Activated T-helper 1 cell treated with anti-CD3 and anti-CD28 coated beads, Interleukin-2, amount 50 U/mL, for 16 hours (primary cell): Measurements from ENCODE around the gene KRT77.
"Not testable (repeated sequence)": the region's sequence is repeated elsewhere in the genome, so short reads cannot be mapped to it uniquely, and the experiment has no call there.

Source experiments
- DNase-seq, 2 donors: peaks; one replicate each; pipeline ENCODE4 v3.0.0-alpha.2; 2020; ENCODE audit warnings: low read depth in 1 of 2, low spot score in 1 of 2

KRT77 gene

DNA sequence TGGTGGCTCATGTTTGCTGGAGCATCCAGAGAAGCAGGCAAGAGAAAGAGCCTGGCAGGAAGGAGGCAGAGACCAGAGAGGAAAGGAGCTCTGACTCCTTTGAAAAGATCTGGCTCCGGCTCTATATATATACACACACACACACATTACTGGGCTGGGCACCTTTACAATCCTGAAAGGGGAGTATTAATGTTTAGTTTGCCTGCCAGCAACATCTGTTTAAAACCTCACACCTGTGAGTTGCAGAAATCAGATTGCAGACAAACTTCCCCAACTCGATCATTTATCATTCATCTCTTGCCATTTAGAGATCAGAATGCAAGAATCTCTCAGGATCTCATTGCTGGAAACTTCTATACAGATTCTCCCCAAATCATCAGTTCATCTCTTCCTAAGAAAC is at the start of gene KRT77:
TSS of gene KRT77 (minus strand) at position 101 of the 400 bp plus-strand sequence. CDS start at position 11, 90 bp downstream.
- no peak for DNase-seq

DNA sequence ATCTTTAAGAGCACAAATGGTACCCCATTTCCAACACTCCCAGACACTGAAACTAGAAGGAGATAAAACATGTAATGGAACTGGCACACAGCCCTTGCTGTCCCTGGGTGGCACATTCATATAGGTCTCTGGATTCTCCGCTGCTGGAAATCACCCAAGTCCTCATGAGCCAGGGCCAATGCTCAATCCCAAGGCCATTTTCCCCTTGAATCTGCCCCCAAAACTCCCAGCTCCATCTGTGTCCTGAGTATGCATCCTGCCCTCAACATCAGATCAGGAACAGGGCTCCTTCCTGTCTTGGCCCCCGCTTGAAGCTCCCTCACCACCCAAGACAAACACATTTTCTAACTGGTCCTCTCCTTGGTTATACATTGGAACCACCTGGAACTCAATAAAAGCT is 49.2 kb upstream of the KRT77 start:
- DNase-seq, result no peak

DNA sequence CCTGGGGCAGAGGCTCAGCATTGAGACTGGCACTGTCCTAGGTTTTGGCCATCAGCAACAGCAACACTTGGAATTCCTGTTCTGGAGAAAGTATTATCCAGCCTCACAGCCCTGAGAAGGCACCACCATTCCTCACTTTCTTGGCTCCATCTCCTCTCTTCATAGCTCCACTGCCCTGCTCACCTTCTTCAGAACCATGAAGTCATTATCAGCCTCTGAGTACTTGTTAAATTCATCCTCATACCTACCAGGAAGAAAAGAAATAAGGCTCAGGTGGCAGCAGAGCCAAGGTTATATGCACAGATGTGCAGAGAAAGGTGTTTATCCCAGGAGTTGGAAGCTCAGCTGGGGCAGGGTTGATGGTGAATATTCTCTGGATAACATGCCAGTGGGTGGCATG is 48.5 kb upstream of the KRT77 start:
- DNase-seq, result no peak

DNA sequence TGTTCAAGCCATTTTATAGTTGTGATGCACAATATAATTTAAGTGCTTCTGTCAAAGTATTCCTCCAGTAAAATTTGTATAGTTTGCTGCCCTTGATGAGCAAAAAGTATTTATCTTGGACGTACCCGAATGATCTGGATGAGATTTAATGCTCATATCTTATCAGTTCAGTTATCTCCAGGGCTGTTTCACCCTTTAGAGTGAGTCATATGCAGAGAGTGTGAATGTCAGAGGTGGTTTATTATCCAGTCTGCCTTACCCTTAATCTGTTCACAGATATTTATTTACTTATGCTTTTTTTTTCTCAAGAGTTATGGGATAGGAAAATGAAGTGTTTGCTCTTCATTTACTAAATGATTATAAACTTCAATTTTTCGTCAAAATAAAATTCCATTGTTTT is 47.2 kb upstream of the KRT77 start:
- not testable (repeated sequence) for DNase-seq

DNA sequence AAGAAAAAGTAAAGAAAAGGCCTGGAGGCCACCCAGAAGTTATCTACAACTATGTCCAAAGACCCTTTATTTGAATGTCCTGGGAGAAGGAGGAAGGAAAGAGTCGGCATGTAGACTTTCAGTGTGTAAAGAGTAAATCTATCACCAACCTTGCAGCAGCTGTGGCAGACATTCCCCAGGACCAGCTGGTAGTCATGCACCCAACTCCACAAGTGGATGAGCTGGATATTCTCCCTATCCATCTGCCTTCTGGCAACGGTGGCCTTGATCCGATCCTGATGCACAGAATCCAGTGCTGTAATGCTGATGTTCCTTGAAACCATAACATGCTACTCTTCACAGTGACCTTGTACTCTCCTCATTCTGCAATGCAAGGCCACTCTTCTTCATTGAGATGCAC is 46.5 kb upstream of the KRT77 start:
- no peak for DNase-seq

DNA sequence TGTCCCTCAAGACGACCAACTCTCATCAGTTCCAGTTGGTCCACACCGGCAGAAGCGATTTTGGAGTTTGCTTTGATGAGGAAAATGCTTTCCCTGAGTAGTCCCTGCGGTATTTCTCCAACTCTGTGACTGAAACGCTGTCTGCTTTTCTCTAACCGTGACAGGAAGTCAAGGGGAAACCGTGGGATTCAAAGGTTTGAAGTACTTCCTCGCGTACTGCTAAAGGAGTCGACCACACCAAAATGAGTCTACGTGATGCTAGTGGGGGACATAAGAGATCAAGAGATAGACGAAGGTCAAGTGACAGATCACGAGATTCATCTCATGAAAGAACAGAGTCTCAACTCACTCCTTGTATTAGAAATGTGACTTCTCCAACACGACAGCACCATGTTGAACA is 45.3 kb upstream of the KRT77 start:
- DNase-seq, result no peak

DNA sequence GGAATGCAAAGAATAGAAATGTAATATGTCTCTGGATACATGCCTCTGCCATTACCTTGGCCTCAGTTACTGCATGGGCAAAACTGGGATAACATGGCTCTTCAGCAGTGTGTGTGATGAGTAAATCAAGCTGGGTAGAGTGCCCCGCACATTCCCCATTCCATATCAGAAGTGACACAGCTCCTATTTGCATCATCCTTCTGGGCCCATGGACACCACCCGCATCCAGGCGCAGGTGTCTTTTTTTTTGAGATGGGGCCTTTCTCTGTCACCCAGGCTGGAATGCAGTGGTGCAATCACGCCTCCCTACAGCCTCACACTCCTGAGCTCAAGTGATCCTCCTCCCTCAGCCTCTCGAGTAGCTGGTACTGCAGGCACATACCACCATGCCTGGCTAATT is 42.2 kb upstream of the KRT77 start:
- DNase-seq, result no peak

DNA sequence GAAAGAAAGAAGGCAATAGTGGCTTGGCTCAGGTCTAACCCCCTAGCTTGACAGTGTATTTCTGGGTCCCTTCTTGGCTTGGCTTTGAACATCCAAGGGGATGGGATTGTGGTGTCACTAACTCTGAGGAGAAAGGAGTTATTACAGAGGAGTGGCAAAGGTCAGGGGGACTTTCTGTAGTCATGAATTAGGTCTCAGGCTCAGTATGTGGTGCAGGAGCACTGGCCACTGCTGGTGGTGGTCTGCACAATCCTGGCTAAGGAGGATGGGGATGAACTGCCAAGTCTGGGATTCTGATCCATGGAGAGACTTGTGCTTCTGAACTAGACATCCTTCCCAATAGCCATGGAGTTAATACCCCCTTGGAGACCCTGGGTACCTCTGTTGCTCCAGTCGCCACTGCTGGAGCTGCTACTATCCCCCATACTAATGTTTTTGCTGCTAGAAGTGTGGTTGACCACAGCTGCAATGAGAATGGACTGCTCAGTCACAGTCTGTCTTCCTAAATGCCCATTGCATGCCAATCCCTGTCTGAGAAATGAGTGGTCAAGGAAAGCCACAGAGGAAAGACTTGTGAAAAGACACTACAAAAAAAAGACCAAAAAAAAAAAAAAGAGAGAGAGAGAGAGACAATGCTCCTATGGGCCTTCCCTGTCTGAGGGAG is 41.3 kb upstream of the KRT77 start:
- DNase-seq, result no peak

DNA sequence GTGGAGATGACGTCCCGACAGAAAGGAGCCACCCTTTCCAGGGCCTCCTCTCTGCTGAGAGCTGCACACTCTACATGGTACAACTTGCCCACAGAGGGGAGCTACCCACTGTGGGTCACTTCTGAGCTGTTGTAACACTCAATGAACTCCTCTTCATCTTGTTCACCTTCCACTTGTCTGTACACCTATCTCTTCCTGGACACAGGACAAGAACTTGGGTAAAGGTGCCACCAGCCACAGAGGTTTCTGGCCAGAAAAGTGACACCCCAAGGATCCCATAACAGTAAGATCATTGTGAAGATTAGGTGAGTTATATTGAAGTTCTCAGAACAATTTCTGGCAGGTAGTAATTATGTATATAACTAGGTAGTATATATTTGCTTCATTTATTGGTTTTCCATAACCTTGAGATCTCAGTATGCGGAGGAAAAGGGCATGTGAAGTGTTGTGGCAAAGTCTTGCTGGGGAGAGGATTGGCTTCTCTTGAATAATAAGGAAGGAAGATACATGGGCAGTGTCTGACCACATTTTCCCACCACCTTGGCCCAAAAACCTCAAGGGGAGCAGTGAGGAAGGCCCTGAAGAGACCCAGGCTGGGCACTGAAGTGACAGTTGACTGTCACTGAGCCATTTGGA is 39.6 kb upstream of the KRT77 start:
- DNase-seq, result no peak

DNA sequence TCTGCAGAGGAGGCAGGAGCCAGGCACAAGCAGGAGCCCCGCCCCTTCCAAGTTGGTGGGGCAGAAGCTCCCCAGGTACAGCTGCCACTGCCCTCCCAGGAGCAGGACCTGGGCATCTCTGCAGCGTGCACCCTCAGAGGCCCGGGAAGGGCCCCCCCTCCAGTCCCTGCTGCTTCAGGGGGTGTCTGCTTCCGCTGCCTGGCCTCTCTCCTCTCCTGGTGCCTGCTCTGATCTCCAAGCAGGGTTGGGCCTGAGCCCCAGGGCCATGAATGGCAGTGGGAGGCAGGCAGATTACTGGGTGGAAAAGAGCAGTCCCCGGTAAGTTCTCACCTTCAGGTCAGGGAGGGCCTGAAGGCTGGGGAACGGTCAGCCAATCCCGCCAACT is 38.9 kb upstream of the KRT77 start:
- no peak for DNase-seq

DNA sequence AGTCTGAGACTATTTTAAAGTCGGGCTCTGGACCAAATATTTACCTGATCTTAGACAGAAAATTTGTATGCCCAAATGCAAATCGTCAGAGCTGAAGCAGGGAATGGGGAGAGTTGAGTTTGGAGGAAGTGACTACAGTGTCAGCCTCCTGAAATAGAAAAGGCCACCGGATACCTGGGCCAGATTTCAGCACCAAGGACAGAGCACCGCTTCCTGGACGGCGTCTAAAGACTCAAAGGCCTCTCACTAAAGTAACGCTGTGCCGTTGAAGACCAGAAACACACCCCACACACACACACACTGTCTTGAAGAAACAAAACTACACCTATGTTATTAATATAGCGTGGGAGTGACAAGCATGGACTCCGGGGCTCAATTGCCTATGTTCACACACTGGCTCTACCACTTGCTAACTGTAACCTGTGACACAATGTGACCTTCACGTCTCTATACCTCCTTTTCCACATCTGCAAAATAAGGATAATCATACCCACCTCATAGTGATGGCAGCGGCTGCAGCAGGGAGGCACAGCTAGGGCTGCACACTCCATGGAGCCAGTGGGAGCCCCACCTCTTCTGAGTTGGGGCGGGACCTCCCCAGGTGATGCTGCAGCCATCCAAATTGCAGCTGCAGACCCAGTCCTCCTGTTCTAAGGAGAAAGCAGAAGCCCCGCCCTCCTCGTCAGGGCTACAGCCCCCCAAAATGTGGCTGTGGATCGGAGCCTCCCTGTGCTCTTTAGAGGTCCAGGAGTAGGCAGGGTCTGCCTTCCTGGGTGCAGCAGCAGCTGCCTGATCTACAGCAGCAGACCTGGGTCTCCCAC is 38.3 kb upstream of the KRT77 start:
- peak in 1 of 2 donors; percentile 48 for DNase-seq

DNA sequence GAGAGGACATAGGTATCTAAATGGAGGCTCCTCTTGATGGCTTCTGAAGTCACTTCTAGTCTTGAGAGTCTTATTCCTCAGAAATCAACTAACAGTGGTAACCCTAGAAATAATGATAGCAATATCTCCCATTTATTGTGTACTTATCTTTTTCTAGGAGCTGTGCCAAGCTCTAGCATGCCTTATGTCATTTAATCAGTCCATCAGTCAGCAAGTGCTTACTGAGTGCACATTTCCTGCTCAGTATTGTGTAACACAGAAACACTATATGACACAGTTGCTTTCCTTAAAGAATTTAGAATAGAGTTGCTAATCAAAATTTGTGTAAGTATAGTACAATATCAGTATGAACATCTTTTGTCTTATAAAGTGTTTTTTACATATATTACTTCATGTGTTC is 37.3 kb upstream of the KRT77 start:
- no peak for DNase-seq

DNA sequence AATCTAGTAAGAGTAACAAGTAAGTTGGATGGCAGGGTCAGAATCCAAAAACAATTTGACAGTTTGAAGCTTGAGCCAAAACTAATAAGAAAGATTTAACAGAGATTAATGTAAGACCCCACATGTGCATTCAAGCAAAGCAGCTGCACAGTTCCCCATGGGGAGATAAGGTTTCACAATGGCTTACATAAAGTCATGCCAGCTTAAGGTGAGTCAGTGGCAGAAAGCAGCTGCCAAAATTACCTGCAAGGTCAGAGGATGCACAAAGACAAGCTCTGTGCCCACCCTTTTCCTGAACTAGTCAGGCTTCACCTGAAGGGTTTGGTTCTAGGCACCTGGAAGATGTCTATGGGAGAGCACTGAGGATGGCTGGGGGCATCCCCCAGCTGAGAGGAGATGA is 36.6 kb upstream of the KRT77 start:
- no peak for DNase-seq

DNA sequence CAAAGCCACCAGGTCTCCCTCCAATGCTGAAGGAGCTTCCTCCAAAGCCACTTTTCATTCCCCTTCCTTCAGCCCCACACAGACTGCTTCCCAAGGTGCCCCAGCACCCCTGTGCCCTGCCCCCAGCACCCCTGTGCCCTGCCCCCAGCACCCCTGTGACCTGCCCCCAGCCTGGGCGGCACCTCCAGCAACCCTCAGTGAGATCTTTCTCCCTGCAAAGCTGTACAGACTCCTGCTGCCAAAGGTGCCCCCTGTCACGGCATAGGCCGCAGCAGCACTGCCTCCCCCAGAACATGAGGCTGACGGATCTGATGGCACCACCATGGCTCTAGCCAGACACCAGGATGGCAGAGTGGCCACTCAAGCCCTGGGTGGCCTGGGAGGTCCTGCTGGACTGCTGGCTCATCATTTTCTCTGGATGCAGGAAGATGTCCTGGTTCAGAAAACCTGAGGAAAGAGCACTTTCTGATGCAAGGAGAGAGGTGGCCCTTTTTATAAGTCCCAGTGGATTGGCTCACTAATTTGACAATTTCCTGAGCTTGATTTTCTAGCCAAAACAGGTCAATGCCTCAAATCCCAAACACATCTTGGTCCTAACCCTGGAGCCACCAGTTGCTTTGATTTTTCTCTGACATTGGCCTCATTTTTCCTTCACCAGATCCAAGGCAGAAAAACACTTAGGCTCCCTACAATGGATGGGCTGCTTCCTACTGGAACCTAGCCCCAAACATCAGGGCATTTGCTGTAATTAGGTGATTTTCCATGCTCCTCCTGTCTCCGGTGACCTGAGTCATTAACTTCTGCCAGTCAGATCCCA is 32.7 kb upstream of the KRT77 start:
- DNase-seq, result no peak

DNA sequence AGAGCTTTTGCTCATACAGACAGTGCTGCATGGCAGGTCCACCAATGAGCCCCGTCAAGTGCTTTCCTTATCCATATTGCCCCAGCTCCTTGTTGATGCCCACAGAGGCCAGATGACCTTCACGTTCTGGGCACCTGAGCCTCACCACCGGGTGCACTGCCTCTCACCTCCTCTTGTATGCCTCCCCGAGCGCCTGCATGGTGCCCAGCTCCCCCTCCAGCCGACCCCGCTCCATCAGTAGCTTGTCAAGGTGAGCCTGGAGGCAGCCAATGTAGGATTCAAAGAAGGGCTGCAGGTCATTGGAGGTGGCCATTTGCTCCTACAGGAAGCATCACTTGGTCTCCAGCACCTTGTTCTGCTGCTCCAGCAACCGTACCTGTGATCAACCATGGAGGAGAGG is 31.8 kb upstream of the KRT77 start:
- DNase-seq, result no peak

DNA sequence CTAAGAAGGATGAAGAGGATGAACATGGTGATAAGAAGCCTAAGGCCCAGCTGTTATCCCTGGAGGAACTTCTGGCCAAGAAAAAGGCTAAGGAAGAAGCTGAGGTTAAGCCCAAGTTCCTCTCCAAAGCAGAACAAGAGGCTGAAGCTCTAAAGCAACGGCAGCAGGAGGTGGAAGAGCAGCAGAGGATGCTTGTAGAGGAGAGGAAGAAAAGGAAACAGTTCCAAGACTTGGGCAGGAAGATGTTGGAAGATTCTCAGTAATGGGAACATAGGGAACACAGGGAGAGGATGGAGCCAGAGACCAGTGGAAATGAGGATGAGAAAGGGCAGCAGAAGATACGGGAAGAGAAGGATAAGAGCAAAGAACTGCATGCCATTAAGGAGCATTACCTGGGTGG is 27.5 kb upstream of the KRT77 start:
- DNase-seq, result no peak

DNA sequence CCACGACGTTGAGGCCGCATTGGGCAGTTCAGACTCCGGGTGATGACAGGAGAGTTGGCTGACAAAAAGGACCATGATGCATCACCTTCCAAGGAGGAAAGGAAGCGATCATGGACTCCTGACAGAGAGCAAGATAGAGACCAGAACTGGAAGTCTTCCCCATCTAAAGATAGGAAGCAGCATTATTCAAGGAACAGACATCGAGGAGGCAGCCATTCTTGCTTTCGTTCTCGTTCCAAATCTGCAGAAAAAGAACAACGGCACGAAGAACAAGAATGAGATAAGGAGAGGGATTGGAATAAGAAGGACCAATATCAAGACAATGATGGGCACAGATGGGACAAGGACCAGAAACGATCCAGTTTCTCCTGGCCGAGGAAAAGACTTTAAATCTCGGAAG is 27.1 kb upstream of the KRT77 start:
- DNase-seq, result no peak

DNA sequence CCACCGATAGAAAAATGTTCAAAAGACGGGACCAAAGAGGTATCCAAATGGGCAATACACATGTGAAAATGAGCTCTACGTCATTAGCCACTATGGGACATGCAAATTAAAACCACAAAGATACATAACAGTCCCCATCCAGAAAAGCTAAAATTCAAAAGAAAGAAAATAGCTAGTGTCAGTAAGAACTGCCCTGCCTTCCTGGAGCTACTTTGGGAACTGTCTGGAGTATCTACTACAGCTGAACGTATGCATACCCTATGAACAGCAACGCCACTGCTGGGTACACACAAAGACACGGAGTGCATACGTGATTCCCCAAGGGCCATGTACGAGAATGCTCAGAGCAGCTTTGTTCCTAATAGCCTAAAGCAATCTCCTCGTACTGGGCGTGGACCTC is 25.8 kb upstream of the KRT77 start:
- DNase-seq, result no peak

DNA sequence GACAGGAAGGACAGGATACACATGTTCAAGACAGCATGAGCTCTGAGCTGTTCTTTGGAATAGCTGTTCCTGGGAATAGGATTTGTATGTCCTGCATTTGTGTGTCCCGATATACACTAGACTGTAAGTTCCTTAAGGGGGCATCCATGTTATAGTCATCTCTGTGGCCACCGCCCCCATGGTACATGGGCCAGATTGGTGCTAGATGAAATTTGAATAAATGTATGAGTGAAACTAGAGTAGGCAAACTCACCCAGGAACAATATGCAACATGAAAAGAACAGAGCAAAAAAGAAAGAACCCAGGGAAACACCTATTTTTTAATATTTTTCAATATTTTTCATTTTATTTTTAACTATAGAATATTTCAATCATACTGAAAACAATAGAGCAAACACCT is 25.1 kb upstream of the KRT77 start:
- DNase-seq, result no peak

DNA sequence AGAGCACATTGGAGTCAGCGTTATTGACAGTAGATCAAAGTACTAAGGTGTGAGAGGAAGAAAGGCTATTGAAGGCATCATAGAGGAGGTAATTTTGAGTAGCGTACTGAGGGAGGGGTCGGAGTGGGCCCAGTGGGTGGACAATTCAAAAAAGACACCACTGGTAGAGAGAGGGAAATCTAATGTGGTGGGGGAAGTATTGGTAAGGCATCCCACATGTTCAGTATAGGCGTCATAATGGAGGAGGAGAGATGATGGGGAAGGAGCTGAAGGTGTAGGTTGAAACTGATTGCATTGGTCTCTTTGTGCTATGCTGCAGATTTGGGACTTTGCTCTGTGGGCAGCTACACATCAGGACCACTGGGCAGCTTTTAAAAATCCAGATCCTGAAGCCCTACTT is 23.7 kb upstream of the KRT77 start:
- DNase-seq, result no peak

DNA sequence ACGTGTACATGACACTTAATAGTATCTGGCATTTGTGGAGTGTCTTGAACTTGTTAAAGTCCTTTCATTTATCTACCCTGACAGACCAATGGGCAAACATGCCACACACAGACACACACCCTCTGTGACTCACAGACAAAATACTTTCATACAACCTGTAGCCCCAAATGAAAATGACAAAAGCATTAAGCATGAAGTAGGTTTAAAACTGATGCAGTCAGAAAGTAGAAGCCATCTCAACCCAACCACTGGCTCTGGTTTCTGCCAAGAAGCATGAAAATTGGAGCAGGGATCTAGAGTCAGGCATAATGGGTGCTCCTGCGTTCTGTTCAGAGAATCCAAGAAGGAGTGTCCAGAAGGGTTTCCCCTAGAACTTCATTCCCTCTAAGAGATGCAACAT is 23.1 kb upstream of the KRT77 start:
- no peak for DNase-seq

DNA sequence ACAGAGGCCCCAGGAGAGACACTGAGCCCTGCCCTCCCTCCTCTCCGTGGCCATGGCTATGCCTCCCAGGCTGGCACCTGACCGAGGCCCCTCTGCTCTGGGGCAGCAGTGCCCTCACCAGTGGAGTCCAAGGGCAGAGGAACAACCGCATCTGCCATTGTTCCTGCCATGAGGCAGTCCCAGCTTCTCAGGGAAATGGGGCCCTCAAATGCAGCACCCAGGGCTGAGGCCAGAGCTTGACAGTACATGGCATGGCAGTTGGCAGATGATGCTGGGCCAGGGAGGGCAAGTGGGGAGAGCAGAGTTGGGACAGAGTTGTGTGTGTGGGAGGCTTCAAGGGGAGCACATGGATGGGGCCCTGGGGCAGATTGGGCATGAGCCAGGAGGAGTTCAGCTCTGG is 21.1 kb upstream of the KRT77 start:
- no peak for DNase-seq
